Right atrium auricular region (tissue), 2 donors: ENCODE measurements around the gene CLEC16A. TPM values are rescaled to one million over a fixed set of nuclear protein-coding genes. Genes with fewer than 3 reads are reported as not detected.

Experiments
- DNase-seq: peaks from one replicate; pipeline ENCODE4 v3.0.0-alpha.2; 2019; ENCODE audit warnings: low spot score
- H3K27ac ChIP-seq, 2 donors: fragments of 200-600 bp; sonication (generic); 1 replicate in 1 of 2; 2 replicates in 1 of 2; pipeline ENCODE4 v1.5.1; 2016 to 2019
- H3K27me3 ChIP-seq, 2 donors: fragments of 200-600 bp; sonication (generic); one replicate each; pipeline versions ENCODE4 v1.5.1 to v1.6.0; 2017 to 2019
- H3K36me3 ChIP-seq: fragments of 200-600 bp; sonication (generic); one replicate; pipeline ENCODE4 v1.5.1; 2016
- H3K4me1 ChIP-seq, 2 donors: fragments of 200-600 bp; sonication (generic); one replicate each; pipeline versions ENCODE4 v1.5.1 to v1.6.0; 2017 to 2019
- H3K4me3 ChIP-seq, 2 donors: fragments of 200-600 bp; sonication (generic); 1 replicate in 1 of 2; 2 replicates in 1 of 2; pipeline ENCODE4 v1.5.1; 2017 to 2019; ENCODE audit warnings: mild to moderate bottlenecking in 1 of 2, moderate library complexity in 1 of 2
- H3K9me3 ChIP-seq, 2 donors: fragments of 200-600 bp; sonication (generic); one replicate each; pipeline ENCODE4 v1.5.1; 2019
- CTCF ChIP-seq, 2 donors: fragments of 200-600 bp; sonication (generic); IDR thresholded peaks; one replicate each; pipeline ENCODE4 v1.5.1; 2019; ENCODE audit warnings: antibody characterized with exemption in 2 of 2
- total RNA-seq, 2 donors: library from RNA; depleted of rRNA; stranded (reverse); fragments of >200 nt; gene quantifications; one replicate each; pipeline ENCODE4 v1.1.0, GENCODE V29; 2016

CLEC16A gene
- total RNA-seq, 2 donors from 2014 or later = 24.1 to 49.0 TPM

- H3K9me3 ChIP-seq = peaks cover 0 to 5% of the 10 kb centered on the region in 2 donors
- H3K36me3 ChIP-seq = no peaks in the 10 kb centered on the region
- H3K27ac ChIP-seq = no peak overlapping the region
- DNase-seq = no peak
- H3K4me3 ChIP-seq = no peak overlapping the region
- H3K4me1 ChIP-seq = peaks cover 0 to 9% of the 10 kb centered on the region in 2 donors
- no peaks in the 10 kb centered on the region for H3K27me3 ChIP-seq
- no peak for TF ChIP-seq CTCF (IDR thresholded peaks at IDR 0.05)
These were observed 260.8 kb downstream of the CLEC16A start for GRCh38 chr16:11205065-11205699.

- peaks cover 0 to 5% of the 10 kb centered on the region in 2 donors for H3K9me3 ChIP-seq
- no peak for TF ChIP-seq CTCF (IDR thresholded peaks at IDR 0.05)
- H3K27ac ChIP-seq = no peak overlapping the region
- H3K27me3 ChIP-seq = no peaks in the 10 kb centered on the region
- no peak for DNase-seq
- no peak overlapping the region for H3K4me3 ChIP-seq
- H3K4me1 ChIP-seq = peaks cover 0 to 9% of the 10 kb centered on the region in 2 donors
- no peaks in the 10 kb centered on the region for H3K36me3 ChIP-seq
These were observed 261.6 kb downstream of the CLEC16A start for GRCh38 chr16:11205754-11206581.

GRCh38 chr16:11207646-11208045, 263.3 kb downstream of the CLEC16A start:
- Histone ChIP-seq H3K9me3 (peaks cover 0 to 5% of the 10 kb centered on the region in 2 donors), H3K4me3 (no peak overlapping the region), H3K36me3 (no peaks in the 10 kb centered on the region), H3K27me3 (no peaks in the 10 kb centered on the region), H3K4me1 (peaks cover 0 to 21% of the 10 kb centered on the region in 2 donors), H3K27ac (no peak overlapping the region)
- DNase-seq = no peak
- TF ChIP-seq CTCF (IDR thresholded peaks at IDR 0.05) = no peak

GRCh38 chr16:11208916-11209665, 264.7 kb downstream of the CLEC16A start:
- peaks cover 0 to 5% of the 10 kb centered on the region in 2 donors for H3K9me3 ChIP-seq
- TF ChIP-seq CTCF (IDR thresholded peaks at IDR 0.05) = no peak
- H3K4me1 ChIP-seq = peaks cover 0 to 26% of the 10 kb centered on the region in 2 donors
- no peak overlapping the region for H3K27ac ChIP-seq
- no peaks in the 10 kb centered on the region for H3K36me3 ChIP-seq
- no peaks in the 10 kb centered on the region for H3K27me3 ChIP-seq
- H3K4me3 ChIP-seq = no peak overlapping the region
- no peak for DNase-seq

- Histone ChIP-seq H3K4me3 (no peak overlapping the region), H3K36me3 (no peaks in the 10 kb centered on the region), H3K4me1 (peaks cover 0 to 26% of the 10 kb centered on the region in 2 donors), H3K27me3 (no peaks in the 10 kb centered on the region), H3K9me3 (peaks cover 0 to 5% of the 10 kb centered on the region in 2 donors), H3K27ac (no peak overlapping the region)
- no peak for DNase-seq
- TF ChIP-seq CTCF (IDR thresholded peaks at IDR 0.05) = no peak
These were observed 265.9 kb downstream of the CLEC16A start for GRCh38 chr16:11210260-11210659.
